Measurements from ENCODE around the gene SRC.

DNA sequence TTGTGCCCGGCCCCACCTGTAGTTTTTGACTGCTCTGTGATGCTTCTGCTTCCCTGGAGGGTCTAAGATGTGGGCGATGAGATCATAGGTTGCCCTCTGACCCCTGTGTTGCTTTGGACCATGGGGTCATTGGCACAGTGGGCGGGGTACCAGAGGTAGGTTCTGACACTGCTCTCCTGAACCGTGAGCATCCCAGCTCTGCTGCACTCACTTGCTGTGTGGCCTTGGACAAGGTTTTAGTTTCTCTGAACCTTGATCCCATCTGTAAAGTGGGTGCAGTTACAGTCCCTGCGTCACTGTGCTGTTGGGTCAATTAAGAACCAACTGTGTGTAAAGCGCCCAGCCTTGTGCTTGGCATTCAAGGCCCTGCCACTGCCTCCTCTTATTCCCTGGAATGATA is 30.9 kb downstream of the SRC start:
- TF ChIP-seq SP1 (IDR thresholded peaks at IDR 0.05; ENCODE audit: low read depth, low read length) (no peak), CTCF (IDR thresholded peaks at IDR 0.05; ENCODE audit: control extremely low read depth in 1 of 3, insufficient read depth in 1 of 3, low read depth in 1 of 3, low read length in 3 of 3) (no peak), POLR2AphosphoS5 (IDR thresholded peaks at IDR 0.05; ENCODE audit: low read depth, low read length) (no peak), NANOG (IDR thresholded peaks at IDR 0.05; ENCODE audit: insufficient read depth, low read depth, low read length, poor library complexity, severe bottlenecking) (no peak), CHD2 (IDR thresholded peaks at IDR 0.05; ENCODE audit: low read length) (no peak), GTF2F1 (IDR thresholded peaks at IDR 0.05; ENCODE audit: borderline replicate concordance, low read depth, low read length) (no peak), EZH2 (IDR thresholded peaks at IDR 0.05; ENCODE audit: low read depth, low read length, severe bottlenecking) (no peak), CBX8 (IDR thresholded peaks at IDR 0.05; ENCODE audit: borderline replicate concordance, low read depth, low read length) (no peak), MAX (IDR thresholded peaks at IDR 0.05) (no peak)

Measured in H1 (cell line).